Hypothalamus (tissue), 51 donors: ENCODE results near the gene CUZD1.
"Not testable (repeated sequence)": the region's sequence is repeated elsewhere in the genome, so short reads cannot be mapped to it uniquely, and the experiment has no call there.

Source experiments
- DNase-seq, 51 donors: peaks; one replicate each; lab custom pipeline; 2025; lab: John Stamatoyannopoulos, UW

The CUZD1 gene

GRCh38 chr10:122845783-122846332, at the start of gene CUZD1:
Gene CUZD1, minus strand, starts transcription at chr10:122845857. Its CDS starts 14 bp downstream, at chr10:122845843.
- DNase-seq: no peak

- no peak for DNase-seq
These were observed 48.7 kb upstream of the CUZD1 start for GRCh38 chr10:122894261-122894944.

GRCh38 chr10:122884166-122884565, 38.5 kb upstream of the CUZD1 start:
- DNase-seq: no peak

- DNase-seq: no peak
These were observed 37.1 kb upstream of the CUZD1 start for GRCh38 chr10:122882766-122883165.

- peak; percentile 44 to 94 (median 84) for DNase-seq
These were observed 33.9 kb upstream of the CUZD1 start, which contains the start of gene FAM24B for GRCh38 chr10:122879339-122880273. Gene FAM24B, minus strand, starts transcription at chr10:122879581. Its CDS starts 29,066 bp downstream, at chr10:122850515.

GRCh38 chr10:122878799-122879338, 33.2 kb upstream of the CUZD1 start:
- DNase-seq: peak in 1 of 51 donors; percentile 21

- no peak for DNase-seq
These were observed 31.6 kb upstream of the CUZD1 start for GRCh38 chr10:122877264-122877663.

GRCh38 chr10:122876467-122876855, 30.8 kb upstream of the CUZD1 start:
- no peak for DNase-seq

GRCh38 chr10:122875843-122876466, 30.3 kb upstream of the CUZD1 start:
- no peak for DNase-seq

- DNase-seq: not testable (repeated sequence)
These were observed 26.3 kb upstream of the CUZD1 start for GRCh38 chr10:122871947-122872346.

- not testable (repeated sequence) for DNase-seq
These were observed 23.1 kb upstream of the CUZD1 start for GRCh38 chr10:122868768-122869167.

GRCh38 chr10:122866757-122867482, 21.3 kb upstream of the CUZD1 start:
- not testable (repeated sequence) for DNase-seq

- DNase-seq: no peak
These were observed 19.2 kb upstream of the CUZD1 start for GRCh38 chr10:122864901-122865300.

GRCh38 chr10:122864194-122864592, 18.5 kb upstream of the CUZD1 start:
- no peak for DNase-seq

GRCh38 chr10:122863216-122864193, 17.8 kb upstream of the CUZD1 start:
- no peak for DNase-seq

- DNase-seq: no peak
These were observed 16.1 kb upstream of the CUZD1 start for GRCh38 chr10:122861711-122862161.

GRCh38 chr10:122859527-122859926, 13.9 kb upstream of the CUZD1 start:
- no peak for DNase-seq

- DNase-seq: not testable (repeated sequence)
These were observed 12.4 kb upstream of the CUZD1 start for GRCh38 chr10:122858042-122858441.
